Psoas muscle (tissue), 8 donors: ENCODE measurements around the gene SLC22A12. TPM values are rescaled to one million over a fixed set of nuclear protein-coding genes. Genes with fewer than 3 reads are reported as not detected.

Experiments used
- ATAC-seq, 4 donors: fragments of 200-7000 bp; cut with Tn5 transposase; one replicate each; pipeline ENCODE4 v1.9.1; 2020; ENCODE audit warnings: moderate library complexity in 3 of 4, mild to moderate bottlenecking in 2 of 4
- DNase-seq, 2 donors: peaks; one replicate each; pipeline ENCODE4 v3.0.0-alpha.2; 2020
- H3K27ac ChIP-seq: fragments of 200-600 bp; one replicate; pipeline ENCODE4 v1.8.0; 2022
- H3K27me3 ChIP-seq, 3 donors: fragments of 200-600 bp in 1 of 3; one replicate each; pipeline versions ENCODE4 v1.6.1 to v1.8.0; 2013 to 2022; ENCODE audit warnings: low read length in 2 of 3, mild to moderate bottlenecking in 2 of 3, moderate library complexity in 1 of 3; ENCODE audit not compliant: insufficient read depth in 3 of 3
- H3K36me3 ChIP-seq, 2 donors: fragments of 200-600 bp in 1 of 2; one replicate each; pipeline versions ENCODE4 v1.6.1 to v1.8.0; 2013 to 2022; ENCODE audit warnings: low read depth in 1 of 2, mild to moderate bottlenecking in 1 of 2, moderate library complexity in 1 of 2; ENCODE audit not compliant: insufficient read depth in 1 of 2
- H3K4me1 ChIP-seq: fragments of 200-600 bp; one replicate; pipeline ENCODE4 v1.8.0; 2022
- H3K4me3 ChIP-seq: fragments of 200-600 bp; one replicate; pipeline ENCODE4 v1.8.0; 2022; ENCODE audit warnings: mild to moderate bottlenecking
- H3K9me3 ChIP-seq: fragments of 200-600 bp; one replicate; pipeline ENCODE4 v1.8.0; 2022
- WGBS, 3 donors: extraction: QIAGEN DNeasy Blood & Tissue Kit; methylation state at CpG; one replicate each; pipeline versions ENCODE4 v1.1.6 to v1.1.7; 2013; 5-methylcytosine and 5-hydroxymethylcytosine counted together
- intact Hi-C, 2 donors: fragments of 100-400 bp; cut with DNase I; formaldehyde crosslinking; loops; one replicate each; pipeline versions ENCODE4 v1.11.0 to v1.14.2; 2022
- polyA plus RNA-seq, 3 donors: library from polyadenylated mRNA; stranded (reverse); fragments of 200-250 nt; gene quantifications; one replicate each; pipeline ENCODE4 v1.2.3, GENCODE V29; 2013
- total RNA-seq, 4 donors: library from RNA; stranded (reverse); fragmentation: NEBNext Ultra II Directional in 2 of 4; extraction: Animal tissue kit (Norgen Biotek cat#: 25700) in 2 of 4; gene quantifications; one replicate each; pipeline versions ENCODE4 v1.2.1 to v1.2.4, GENCODE V29; 2021 to 2023
- TF ChIP-seq, protein P1 (sequence below): fragments of 200-600 bp; IDR thresholded peaks from one replicate; pipeline ENCODE4 v1.8.0; 2022; ENCODE audit warnings: antibody characterized with exemption
- donor health status: healthy with polysubstance abuse.
- donor health status: DM: no; HTN: no; CAD: no; lungs with moderate emphysema.
- donor health status: Bipolar disorder and iron deficiency.
- donor health status: healthy.
- donor health status: DM: yes; HTN: yes; CAD: no.
- donor health status: DM: no; HTN: no; CAD: no.
- donor health status: DM: no; HTN: no; CAD: no.
- donor health status: DM: yes; HTN: yes; CAD: no.

SLC22A12 gene
- total and polyA plus RNA-seq, 7 donors: not detected

DNA sequence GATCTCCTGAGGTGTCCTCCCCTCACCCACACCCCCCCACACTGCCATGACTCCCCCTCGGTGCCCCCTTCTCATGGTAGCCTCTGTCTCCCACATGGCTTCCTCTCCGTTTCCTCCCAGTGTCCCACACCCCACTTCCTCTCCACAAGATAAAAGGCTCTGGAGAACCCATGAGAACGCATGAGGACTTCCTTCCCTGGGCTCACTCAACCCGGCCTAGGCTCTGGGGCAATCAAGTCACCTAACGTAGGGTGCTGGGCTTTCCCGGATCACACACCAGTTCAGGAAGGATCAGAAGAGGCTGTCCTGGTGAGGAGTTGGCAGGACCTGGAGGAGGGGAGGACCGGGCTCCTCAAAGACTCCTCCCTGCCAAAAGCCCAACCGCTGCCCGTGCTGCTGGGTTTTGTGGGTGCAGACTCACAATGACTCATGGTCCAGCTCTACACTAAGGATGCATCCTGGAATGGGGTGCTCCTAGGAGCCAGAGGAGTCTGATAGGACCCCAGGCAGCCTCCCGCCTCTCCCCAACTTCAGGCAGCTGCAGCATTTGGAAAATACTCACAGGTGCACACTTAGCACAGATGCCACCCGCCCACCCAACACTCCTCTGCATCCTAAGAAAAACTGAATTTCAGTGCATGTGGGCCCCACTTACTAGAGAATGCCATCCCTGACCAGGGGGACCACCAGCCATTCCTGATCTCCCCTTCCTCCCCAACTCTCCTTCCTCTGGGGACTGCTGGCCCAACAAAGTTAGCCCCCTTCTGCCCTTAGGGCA is 21.0 kb downstream of the SLC22A12 start:
- DNase-seq: no peak
- no peaks in the 10 kb centered on the region for H3K9me3 ChIP-seq
- H3K27ac ChIP-seq: no peak overlapping the region
- TF ChIP-seq, protein P1, sequence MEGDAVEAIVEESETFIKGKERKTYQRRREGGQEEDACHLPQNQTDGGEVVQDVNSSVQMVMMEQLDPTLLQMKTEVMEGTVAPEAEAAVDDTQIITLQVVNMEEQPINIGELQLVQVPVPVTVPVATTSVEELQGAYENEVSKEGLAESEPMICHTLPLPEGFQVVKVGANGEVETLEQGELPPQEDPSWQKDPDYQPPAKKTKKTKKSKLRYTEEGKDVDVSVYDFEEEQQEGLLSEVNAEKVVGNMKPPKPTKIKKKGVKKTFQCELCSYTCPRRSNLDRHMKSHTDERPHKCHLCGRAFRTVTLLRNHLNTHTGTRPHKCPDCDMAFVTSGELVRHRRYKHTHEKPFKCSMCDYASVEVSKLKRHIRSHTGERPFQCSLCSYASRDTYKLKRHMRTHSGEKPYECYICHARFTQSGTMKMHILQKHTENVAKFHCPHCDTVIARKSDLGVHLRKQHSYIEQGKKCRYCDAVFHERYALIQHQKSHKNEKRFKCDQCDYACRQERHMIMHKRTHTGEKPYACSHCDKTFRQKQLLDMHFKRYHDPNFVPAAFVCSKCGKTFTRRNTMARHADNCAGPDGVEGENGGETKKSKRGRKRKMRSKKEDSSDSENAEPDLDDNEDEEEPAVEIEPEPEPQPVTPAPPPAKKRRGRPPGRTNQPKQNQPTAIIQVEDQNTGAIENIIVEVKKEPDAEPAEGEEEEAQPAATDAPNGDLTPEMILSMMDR: no peak
- ATAC-seq: no peak
- intact Hi-C loops: no loop called here
- H3K4me1 ChIP-seq: no peaks in the 10 kb centered on the region
- peaks cover 0 to 9% (median under 1%) of the 10 kb centered on the region in 3 donors for H3K27me3 ChIP-seq
- H3K36me3 ChIP-seq: no peaks in the 10 kb centered on the region
- 69 to 73% (median 71%) methylated on average over 11 of the region's 11 CpGs for WGBS, 3 donors
- no peak overlapping the region for H3K4me3 ChIP-seq

DNA sequence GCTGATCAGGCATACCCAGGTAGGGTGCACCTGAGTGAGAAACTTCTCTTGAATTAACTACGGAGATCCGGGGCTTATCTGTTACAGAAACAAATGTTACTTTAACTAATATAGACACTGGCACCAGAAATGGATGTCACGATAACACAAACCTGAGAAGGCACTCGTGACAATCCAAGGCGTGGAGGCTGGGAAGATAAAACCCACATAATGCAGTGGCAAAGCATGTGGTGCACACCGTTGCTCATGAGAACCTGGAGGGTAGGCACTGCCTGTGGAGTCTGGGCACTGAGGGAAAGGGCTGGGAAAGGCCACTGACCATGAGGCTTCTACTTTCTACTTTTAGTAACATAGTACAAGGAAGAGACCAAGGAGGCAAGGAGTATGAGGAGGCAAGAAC is 22.6 kb downstream of the SLC22A12 start:
- no peaks in the 10 kb centered on the region for H3K27me3 ChIP-seq
- DNase-seq (no peak), ATAC-seq (no peak)
- 91% methylated on average over 6 of the region's 6 CpGs for WGBS, 3 donors
- no peaks in the 10 kb centered on the region for H3K9me3 ChIP-seq
- no peak overlapping the region for H3K27ac ChIP-seq
- TF ChIP-seq, protein P1: no peak
- no peaks in the 10 kb centered on the region for H3K4me1 ChIP-seq
- no peak overlapping the region for H3K4me3 ChIP-seq
- no peaks in the 10 kb centered on the region for H3K36me3 ChIP-seq
- intact Hi-C loops: no loop called here

DNA sequence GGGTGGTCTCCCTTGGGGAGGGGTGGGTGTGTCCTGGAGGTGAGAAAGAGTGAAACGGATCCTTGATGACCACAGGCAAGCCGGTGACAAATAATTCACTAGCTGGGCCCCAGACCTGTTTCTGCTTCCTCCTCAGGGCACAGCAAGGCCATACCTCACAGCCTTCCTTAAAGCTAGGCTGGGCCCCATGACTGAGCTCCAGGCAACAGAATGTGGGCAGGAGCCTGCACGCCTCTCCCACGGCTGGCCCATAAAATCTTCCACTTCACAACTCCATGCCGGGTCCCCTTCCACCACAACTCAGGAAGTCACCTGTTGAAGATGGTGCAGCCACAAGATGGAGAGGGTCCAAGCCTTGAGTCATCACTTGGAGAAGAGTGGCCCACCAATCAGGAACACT is 23.9 kb downstream of the SLC22A12 start:
- Histone ChIP-seq H3K9me3 (no peaks in the 10 kb centered on the region), H3K4me1 (no peaks in the 10 kb centered on the region), H3K27me3 (no peaks in the 10 kb centered on the region), H3K4me3 (no peak overlapping the region), H3K36me3 (no peaks in the 10 kb centered on the region), H3K27ac (no peak overlapping the region)
- intact Hi-C loops: no loop called here
- ATAC-seq (no peak), DNase-seq (no peak)
- 66 to 81% (median 76%) methylated on average over 5 of the region's 5 CpGs for whole genome bisulfite sequencing, 3 donors
- TF ChIP-seq, protein P1: no peak

DNA sequence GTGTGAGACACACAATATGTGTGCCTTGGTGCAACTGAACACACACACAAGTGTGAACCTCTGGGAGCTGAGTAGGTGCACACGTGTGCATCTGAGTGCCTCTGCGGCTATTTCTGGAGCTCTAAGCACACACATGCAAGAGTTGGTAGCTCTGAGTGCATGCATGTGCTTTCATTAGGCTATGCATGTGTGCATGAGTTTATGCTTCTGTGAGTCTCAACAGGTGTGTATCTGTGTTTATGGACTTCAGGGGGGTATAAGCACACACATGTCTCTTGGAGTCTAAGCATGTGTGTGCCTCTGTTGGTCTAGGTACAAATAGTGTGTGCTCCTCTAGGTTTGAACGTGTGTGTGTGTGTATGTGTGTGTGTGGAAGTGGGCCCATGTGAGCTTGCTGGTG is 25.8 kb downstream of the SLC22A12 start:
- Histone ChIP-seq H3K36me3 (no peaks in the 10 kb centered on the region), H3K9me3 (no peaks in the 10 kb centered on the region), H3K4me1 (no peaks in the 10 kb centered on the region), H3K27me3 (no peaks in the 10 kb centered on the region), H3K4me3 (no peak overlapping the region), H3K27ac (no peak overlapping the region)
- ATAC-seq: no peak
- DNase-seq: no peak
- WGBS, 3 donors: 85 to 92% (median 87%) methylated on average over 3 of the region's 3 CpGs
- intact Hi-C loops: no loop called here
- TF ChIP-seq, protein P1: no peak

DNA sequence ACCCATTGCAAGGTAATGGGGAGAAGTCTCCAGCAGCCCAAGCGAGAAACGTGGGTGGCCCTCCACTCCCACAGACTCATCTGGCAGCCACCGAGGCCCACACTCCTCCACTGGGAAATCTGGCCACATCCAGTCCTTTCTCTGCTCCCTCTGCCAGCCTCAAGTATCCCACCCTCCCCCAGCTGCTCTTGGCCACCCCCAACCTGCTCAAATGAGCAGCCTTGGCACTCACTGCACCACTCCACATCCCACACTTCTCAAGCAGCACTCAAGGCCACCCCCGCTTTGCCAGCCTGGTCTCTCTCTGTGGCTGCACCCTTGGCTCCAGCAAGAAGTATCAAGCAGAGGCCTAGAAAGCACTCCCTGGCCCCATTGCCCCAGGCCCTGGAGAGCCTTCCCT is 28.2 kb downstream of the SLC22A12 start:
- H3K36me3 ChIP-seq: no peaks in the 10 kb centered on the region
- no peaks in the 10 kb centered on the region for H3K27me3 ChIP-seq
- 71 to 86% (median 84%) methylated on average over 4 of the region's 4 CpGs for WGBS, 3 donors
- ATAC-seq (no peak), DNase-seq (no peak)
- no peak overlapping the region for H3K27ac ChIP-seq
- no peaks in the 10 kb centered on the region for H3K4me1 ChIP-seq
- intact Hi-C loops: no loop called here
- H3K9me3 ChIP-seq: no peaks in the 10 kb centered on the region
- peak overlapping the region; percentile 36 for H3K4me3 ChIP-seq
- TF ChIP-seq, protein P1: no peak
